Activated B cell treated with CpG ODN at 0.5 μM for 24 hours (primary cell): ENCODE data around the gene MSANTD1. TPM values are rescaled to one million over a fixed set of nuclear protein-coding genes. Genes with fewer than 3 reads are reported as not detected.

ENCODE experiments used
- ATAC-seq: fragments of 200-7000 bp; cut with Tn5 transposase; one replicate; pipeline ENCODE4 v1.10.0; 2021; ENCODE audit warnings: low read depth, mild to moderate bottlenecking, moderate library complexity
- CTCF ChIA-PET: fragments of 350-600 bp; sonication (Branson Sonifier 250); formaldehyde crosslinking; loops from one replicate; lab custom pipeline; 2021; ENCODE audit warnings: antibody characterized with exemption; lab: Charles Lee
- POLR2A ChIA-PET: fragments of 350-600 bp; sonication (Branson Sonifier 250); formaldehyde crosslinking; loops from one replicate; lab custom pipeline; 2021; ENCODE audit warnings: antibody characterized with exemption; lab: Charles Lee
- DNase-seq: peaks from one replicate; pipeline ENCODE4 v3.0.0; 2022
- H3K27ac Mint-ChIP-seq: one replicate; pipeline ENCODE4 v1.8.0; 2020; ENCODE audit warnings: mixed read lengths
- H3K27me3 Mint-ChIP-seq: one replicate; pipeline ENCODE4 v1.8.0; 2021; ENCODE audit warnings: mixed read lengths
- H3K36me3 Mint-ChIP-seq: one replicate; pipeline ENCODE4 v1.8.0; 2021; ENCODE audit warnings: low read depth, mixed read lengths
- H3K4me1 Mint-ChIP-seq: one replicate; pipeline ENCODE4 v1.8.0; 2021; ENCODE audit warnings: mixed read lengths
- H3K4me3 Mint-ChIP-seq: one replicate; pipeline ENCODE4 v1.8.0; 2020; ENCODE audit warnings: mild to moderate bottlenecking, mixed read lengths
- H3K9me3 Mint-ChIP-seq: one replicate; pipeline ENCODE4 v1.8.0; 2020; ENCODE audit warnings: mixed read lengths
- intact Hi-C: fragments of 100-400 bp; cut with micrococcal nuclease; formaldehyde crosslinking; loops from one replicate; pipeline ENCODE4 v1.15.1; 2024
- total RNA-seq: library from RNA; stranded (reverse); gene quantifications from 2 replicates; pipeline ENCODE4 v1.2.3, GENCODE V29; 2022
- TF ChIP-seq, protein P1 (sequence below): fragments of 200-600 bp; IDR thresholded peaks from one replicate; pipeline ENCODE4 v1.8.0; 2022; ENCODE audit warnings: antibody characterized with exemption, mild to moderate bottlenecking

MSANTD1 gene
- total RNA-seq, 1 donor from 2014 or later, result 5.0 TPM

DNA sequence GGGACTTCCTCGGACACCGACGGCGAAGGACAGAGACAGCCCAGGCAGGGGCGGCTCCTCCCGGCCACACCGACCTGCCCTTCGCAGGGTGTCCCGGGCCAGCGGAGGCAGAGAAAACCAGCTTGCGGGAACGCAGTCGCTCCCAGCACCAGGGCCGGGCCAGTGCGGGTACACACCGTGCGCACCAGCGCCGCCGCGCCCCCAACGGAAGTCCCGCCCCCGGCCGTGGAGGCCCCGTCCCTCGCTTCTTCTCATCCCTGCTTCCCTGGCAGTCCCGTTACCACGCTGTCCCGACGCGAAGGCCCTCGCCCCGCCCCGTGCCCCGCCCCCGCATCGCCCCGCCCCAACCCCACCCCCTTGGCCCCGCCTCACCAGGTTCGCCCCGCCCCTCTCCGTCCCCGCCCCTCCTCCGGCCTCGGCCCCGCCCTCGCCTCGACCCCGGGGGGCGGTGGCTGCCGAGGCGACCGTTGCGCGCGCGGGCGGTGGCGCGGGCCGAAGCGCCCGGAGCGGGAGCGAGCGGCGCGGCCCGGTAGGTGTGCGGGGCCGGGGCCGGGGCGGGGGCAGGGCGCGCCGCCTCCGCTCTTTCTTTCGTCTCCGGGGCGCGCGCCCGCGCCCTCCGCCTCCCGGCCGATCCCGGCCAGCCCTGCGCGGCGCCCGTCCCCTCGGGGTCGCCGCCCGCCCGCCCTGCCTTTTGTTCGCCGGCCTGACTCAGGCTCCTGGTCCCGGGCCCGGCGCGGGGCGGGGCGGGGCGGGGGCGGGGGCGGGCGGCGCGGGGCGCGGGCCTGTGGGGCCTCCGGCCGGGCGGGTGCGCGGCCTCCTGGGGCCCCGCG is 43.8 kb downstream of the MSANTD1 start, which contains the start of gene RGS12:
Gene RGS12, plus strand, starts transcription at position 451 of the 830 bp plus-strand sequence. CDS start 23,150 bp downstream, outside the sequence.
- intact Hi-C loops, result loop anchor here (1.0 to 10.0 kb wide), 5 partner anchors 10 to 808 kb away; partner anchors contain the start of genes HTT and HTT-AS
- POLR2A ChIA-PET, result interaction anchor here (1.0 to 1.2 kb wide), 2 partner anchors 35 kb away, joined by 3 to 6 read pairs; no protein-coding TSS in a partner anchor
- H3K9me3 Mint-ChIP-seq, result no peaks in the 10 kb centered on the region

DNA sequence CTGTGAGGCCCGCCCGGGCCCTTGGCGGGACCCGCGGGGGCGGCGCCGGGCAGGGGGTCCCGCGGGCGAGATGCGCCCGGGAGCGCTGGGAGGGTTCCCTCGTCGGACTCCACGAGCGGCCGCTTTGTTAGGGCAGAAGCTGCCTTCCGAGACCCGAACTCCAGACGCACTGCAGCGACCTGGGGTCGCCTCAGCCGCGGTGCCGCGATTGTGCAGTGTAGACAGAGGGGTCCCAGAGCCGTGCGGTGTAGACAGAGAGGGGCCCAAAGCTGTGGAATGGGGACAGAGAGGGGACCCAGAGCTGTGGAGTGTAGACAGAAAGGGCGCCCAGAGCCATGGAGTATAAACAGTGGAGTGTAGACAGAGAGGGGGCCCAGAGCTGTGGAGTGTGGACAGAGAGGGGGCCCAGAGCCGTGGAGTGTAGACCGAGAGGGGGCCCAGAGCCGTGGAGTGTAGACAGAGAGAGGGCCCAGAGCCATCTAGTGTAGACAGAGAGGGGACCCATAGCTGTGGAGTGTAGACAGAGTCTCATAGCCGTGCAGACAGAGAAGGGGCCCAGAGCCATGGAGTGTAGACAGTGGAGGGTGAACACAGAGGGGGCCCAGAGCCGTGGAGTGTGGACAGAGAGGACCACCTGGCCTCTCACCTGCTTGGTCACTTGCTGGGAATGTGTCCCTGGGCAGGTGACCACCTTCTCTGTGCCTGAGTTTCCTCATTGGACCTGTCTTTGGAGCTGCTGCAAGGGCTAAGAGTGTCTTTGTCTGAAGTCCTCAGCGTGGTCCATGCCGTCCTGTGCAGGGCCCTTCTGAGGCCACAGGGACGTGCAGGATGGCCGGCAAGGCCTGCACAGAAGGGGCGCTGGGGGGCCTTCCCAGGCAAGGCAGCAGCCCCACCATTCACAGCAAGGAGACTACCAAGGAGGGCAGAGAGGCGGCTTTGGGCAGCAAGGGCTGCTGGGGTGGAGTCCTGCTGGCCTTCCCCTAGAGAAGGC is 44.7 kb downstream of the MSANTD1 start:
- TF ChIP-seq, protein P1, sequence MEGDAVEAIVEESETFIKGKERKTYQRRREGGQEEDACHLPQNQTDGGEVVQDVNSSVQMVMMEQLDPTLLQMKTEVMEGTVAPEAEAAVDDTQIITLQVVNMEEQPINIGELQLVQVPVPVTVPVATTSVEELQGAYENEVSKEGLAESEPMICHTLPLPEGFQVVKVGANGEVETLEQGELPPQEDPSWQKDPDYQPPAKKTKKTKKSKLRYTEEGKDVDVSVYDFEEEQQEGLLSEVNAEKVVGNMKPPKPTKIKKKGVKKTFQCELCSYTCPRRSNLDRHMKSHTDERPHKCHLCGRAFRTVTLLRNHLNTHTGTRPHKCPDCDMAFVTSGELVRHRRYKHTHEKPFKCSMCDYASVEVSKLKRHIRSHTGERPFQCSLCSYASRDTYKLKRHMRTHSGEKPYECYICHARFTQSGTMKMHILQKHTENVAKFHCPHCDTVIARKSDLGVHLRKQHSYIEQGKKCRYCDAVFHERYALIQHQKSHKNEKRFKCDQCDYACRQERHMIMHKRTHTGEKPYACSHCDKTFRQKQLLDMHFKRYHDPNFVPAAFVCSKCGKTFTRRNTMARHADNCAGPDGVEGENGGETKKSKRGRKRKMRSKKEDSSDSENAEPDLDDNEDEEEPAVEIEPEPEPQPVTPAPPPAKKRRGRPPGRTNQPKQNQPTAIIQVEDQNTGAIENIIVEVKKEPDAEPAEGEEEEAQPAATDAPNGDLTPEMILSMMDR, result no peak
- Mint-ChIP-seq H3K4me1 (peaks cover 14% of the 10 kb centered on the region), H3K27ac (no peak overlapping the region), H3K36me3 (peaks cover 2% of the 10 kb centered on the region), H3K9me3 (no peaks in the 10 kb centered on the region), H3K4me3 (peak overlapping the region; percentile 76), H3K27me3 (peaks cover 15% of the 10 kb centered on the region)
- intact Hi-C loops, result loop anchor here (2.0 to 10.0 kb wide), 3 partner anchors 249 to 809 kb away; no protein-coding TSS in a partner anchor
- ChIA-PET POLR2A (interaction anchor here (1.0 kb wide), 1 partner anchor 36 kb away, joined by 3 read pairs; no protein-coding TSS in a partner anchor), CTCF (no interaction called here)
- ATAC-seq (no peak), DNase-seq (peak; percentile 34)

More for the DNA sequence above, 43.8 kb downstream of the MSANTD1 start, which contains the start of gene RGS12:
- Mint-ChIP-seq H3K27me3 (peaks cover 15% of the 10 kb centered on the region), H3K36me3 (peaks cover 2% of the 10 kb centered on the region), H3K4me1 (peaks cover 14% of the 10 kb centered on the region), H3K4me3 (peak within 1 kb of the TSS; percentile 86), H3K27ac (peak within 1 kb of the TSS; percentile 51)
- TF ChIP-seq, protein P1, result no peak
- CTCF ChIA-PET, result no interaction called here
- DNase-seq, result peak; percentile 81
- ATAC-seq, result peak; percentile 83

DNA sequence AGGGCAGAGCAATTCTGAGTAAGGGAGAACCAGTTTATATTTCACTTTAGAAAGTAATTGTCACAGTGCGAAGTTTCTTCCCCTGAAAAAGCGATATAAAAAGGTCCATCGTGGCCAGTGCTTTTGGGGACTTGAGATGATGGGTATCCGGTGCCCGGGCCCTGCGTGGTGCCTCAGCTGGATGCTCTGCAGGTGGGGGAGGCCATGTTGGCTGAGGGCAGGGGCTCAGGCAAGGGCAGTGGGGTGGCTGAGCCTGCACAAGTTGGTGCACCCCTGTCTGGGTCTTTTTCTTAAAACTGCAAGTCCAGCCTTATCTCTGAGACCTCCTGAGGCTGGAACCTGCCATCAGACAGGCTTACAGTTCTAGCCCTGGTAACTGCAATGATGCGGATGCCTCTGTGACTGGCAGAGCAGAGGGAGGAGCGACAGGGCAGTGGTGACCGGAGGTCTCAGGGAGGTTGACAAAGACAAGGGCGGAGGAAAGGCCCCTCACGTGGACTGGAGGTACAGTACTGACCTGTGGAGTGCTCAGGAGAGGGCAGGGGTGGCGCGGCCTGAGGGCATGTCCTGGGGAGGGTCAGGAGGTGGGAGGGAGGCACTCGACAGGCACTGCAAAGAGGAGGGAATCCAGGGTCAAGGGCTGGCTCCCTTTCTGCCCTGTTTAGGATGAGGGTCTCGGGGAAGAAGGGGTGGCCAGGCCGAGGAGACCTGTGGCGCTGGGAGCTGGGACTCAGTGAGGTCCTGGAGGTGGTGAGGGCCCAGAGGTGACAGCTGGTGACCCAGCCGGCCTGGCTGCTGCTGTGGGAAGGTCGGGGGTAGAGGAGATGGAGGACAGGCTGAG is 45.7 kb downstream of the MSANTD1 start:
- no peaks in the 10 kb centered on the region for H3K9me3 Mint-ChIP-seq
- DNase-seq, result no peak
- TF ChIP-seq, protein P1, result no peak
- ChIA-PET POLR2A (no interaction called here), CTCF (interaction anchor here (1.4 kb wide), 1 partner anchor 51 kb away, joined by 3 read pairs; no protein-coding TSS in a partner anchor)
- no peak overlapping the region for H3K27ac Mint-ChIP-seq
- intact Hi-C loops, result loop anchor here (10.0 kb wide), 2 partner anchors 250 to 810 kb away; no protein-coding TSS in a partner anchor
- H3K4me1 Mint-ChIP-seq, result peaks cover 14% of the 10 kb centered on the region
- H3K27me3 Mint-ChIP-seq, result peaks cover 11% of the 10 kb centered on the region
- H3K4me3 Mint-ChIP-seq, result no peak overlapping the region
- no peak for ATAC-seq
- peaks cover 2% of the 10 kb centered on the region for H3K36me3 Mint-ChIP-seq

GRCh38 chr4:3295837-3296624 is 47.1 kb downstream of the MSANTD1 start:
- ChIA-PET CTCF (interaction anchor here (1.4 kb wide), 1 partner anchor 50 kb away, joined by 3 read pairs; no protein-coding TSS in a partner anchor), POLR2A (interaction anchor here (0.5 to 1.4 kb wide), 2 partner anchors 10 to 22 kb away, joined by 3 read pairs; no protein-coding TSS in a partner anchor)
- peaks cover 5% of the 10 kb centered on the region for H3K27me3 Mint-ChIP-seq

More at GRCh38 chr4:3295837-3296624, 47.1 kb downstream of the MSANTD1 start:
- no peaks in the 10 kb centered on the region for H3K9me3 Mint-ChIP-seq
- TF ChIP-seq, protein P1, result no peak
- peaks cover 14% of the 10 kb centered on the region for H3K4me1 Mint-ChIP-seq
- intact Hi-C loops, result loop anchor here (10.0 kb wide), 2 partner anchors 251 to 811 kb away; no protein-coding TSS in a partner anchor
- no peak overlapping the region for H3K27ac Mint-ChIP-seq
- no peak overlapping the region for H3K4me3 Mint-ChIP-seq
- H3K36me3 Mint-ChIP-seq, result peaks cover 2% of the 10 kb centered on the region
- ATAC-seq (no peak), DNase-seq (no peak)
